GM12878 (cell line): ENCODE measurements around the gene CA5A. TPM values are rescaled to one million over a fixed set of nuclear protein-coding genes. Genes with fewer than 3 reads are reported as not detected.

ENCODE experiments used
- ATAC-seq: fragments of 200-7000 bp; cut with Tn5 transposase; 3 replicates; pipeline ENCODE4 v1.9.1; 2020; ENCODE audit warnings: mild to moderate bottlenecking, moderate library complexity
- BruUV-seq: library from RNA; stranded (reverse); fragments of 400-500 nt; replicated peaks from 2 replicates; lab custom pipeline; 2021; lab: Mats Ljungman, UMichigan
- CTCF ChIA-PET: fragments of 300-600 bp; sonication (Branson Sonifier 250); formaldehyde crosslinking; extraction: SDS; loops from one replicate; lab custom pipeline; 2021; ENCODE audit warnings: inconsistent platforms; lab: Yijun Ruan, JAX
- POLR2A ChIA-PET: fragments of 350-600 bp; formaldehyde crosslinking; extraction: SDS; loops from one replicate; lab custom pipeline; 2021; ENCODE audit warnings: inconsistent platforms; lab: Charles Lee
- RAD21 ChIA-PET: fragments of 300-600 bp; sonication (Branson Sonifier 250); formaldehyde crosslinking; loops from one replicate; lab custom pipeline; 2023; ENCODE audit warnings: antibody characterized with exemption; ENCODE audit not compliant: unreplicated experiment; lab: Charles Lee
- SMC1A ChIA-PET: fragments of 300-600 bp; sonication (Branson Sonifier 250); formaldehyde crosslinking; loops from one replicate; lab custom pipeline; 2023; ENCODE audit not compliant: unreplicated experiment, uncharacterized antibody; lab: Charles Lee
- DNase-seq: peaks from one replicate; pipeline ENCODE4 v3.0.0-alpha.2; 2011; ENCODE audit warnings: low read depth, low spot score
- FAIRE-seq: peaks from 3 replicates; lab custom pipeline; 2011; peaks lifted over from hg19 to GRCh38; lab: Jason Lieb, UNC
- H2AFZ ChIP-seq: 2 replicates; pipeline ENCODE4 v1.6.0; 2011; ENCODE audit warnings: low read depth, low read length, control low read depth; ENCODE audit not compliant: control insufficient read depth
- H3K27ac ChIP-seq: 2 replicates; pipeline ENCODE4 v1.5.1; 2011; ENCODE audit warnings: control low read depth; ENCODE audit not compliant: control insufficient read depth, insufficient read depth
- H3K27me3 ChIP-seq, 2 experiments: replicated peaks in 1 of 2; 2 replicates each; pipeline versions ENCODE4 v1.6.0 to v1.6.1; 2011; ENCODE audit warnings: low read length in 1 of 2; ENCODE audit not compliant: control insufficient read depth in 2 of 2, insufficient read depth in 2 of 2
- H3K36me3 ChIP-seq, 2 experiments: 2 replicates each; pipeline ENCODE4 v1.5.1; 2011; ENCODE audit warnings: low read length in 1 of 2; ENCODE audit not compliant: control insufficient read depth in 2 of 2, insufficient read depth in 2 of 2
- H3K4me1 ChIP-seq: 2 replicates; pipeline ENCODE4 v1.6.1; 2011; ENCODE audit warnings: mild to moderate bottlenecking, low read length, moderate library complexity, mixed read lengths; ENCODE audit not compliant: control insufficient read depth, insufficient read depth
- H3K4me2 ChIP-seq: 2 replicates; pipeline ENCODE4 v1.6.0; 2011; ENCODE audit warnings: control low read depth; ENCODE audit not compliant: control insufficient read depth, insufficient read depth
- H3K4me3 ChIP-seq: fragments of 200-600 bp; sonication (generic); 2 replicates; pipeline ENCODE4 v1.5.1; 2016
- H3K79me2 ChIP-seq: 2 replicates; pipeline ENCODE4 v1.6.0; 2011; ENCODE audit warnings: low read length; ENCODE audit not compliant: control insufficient read depth, insufficient read depth
- H3K9ac ChIP-seq: 2 replicates; pipeline ENCODE4 v1.8.0; 2011; ENCODE audit warnings: low read length, control low read depth, mixed read lengths; ENCODE audit not compliant: control insufficient read depth, insufficient read depth
- H3K9me3 ChIP-seq: replicated peaks from 3 replicates; pipeline ENCODE4 v1.5.1; 2011; ENCODE audit warnings: mild to moderate bottlenecking, low read length; ENCODE audit not compliant: control insufficient read depth, insufficient read depth
- H4K20me1 ChIP-seq: 2 replicates; pipeline ENCODE4 v1.6.0; 2011; ENCODE audit not compliant: control insufficient read depth, insufficient read depth
- ATF7 ChIP-seq: fragments of 450-650 bp; IDR thresholded peaks from 2 replicates; pipeline ENCODE4 v1.6.1; 2016; ENCODE audit warnings: low read depth, mild to moderate bottlenecking
- EP300 ChIP-seq, 2 experiments: fragments of 150-350 bp in 1 of 2; IDR thresholded peaks; 2 replicates each; pipeline ENCODE4 v1.6.1; 2011 to 2012; ENCODE audit warnings: low read depth in 2 of 2, low read length in 2 of 2, borderline replicate concordance in 1 of 2, improper control_type of control experiment in 1 of 2, inconsistent platforms in 1 of 2; ENCODE audit not compliant: control insufficient read depth in 1 of 2
- GABPA ChIP-seq: IDR thresholded peaks from 2 replicates; pipeline ENCODE4 v1.6.1; 2014; ENCODE audit warnings: antibody characterized with exemption, low read depth, mild to moderate bottlenecking, inconsistent platforms
- IRF4 ChIP-seq: IDR thresholded peaks from 2 replicates; pipeline ENCODE4 v1.6.1; 2011; ENCODE audit warnings: low read depth, low read length
- LARP7 ChIP-seq: fragments of 450-650 bp; IDR thresholded peaks from 2 replicates; pipeline ENCODE4 v1.6.1; 2017; ENCODE audit warnings: mild to moderate bottlenecking
- RFX5 ChIP-seq: IDR thresholded peaks from 2 replicates; pipeline ENCODE4 v1.6.1; 2011; ENCODE audit warnings: low read depth, low read length, improper control_type of control experiment
- WRNIP1 ChIP-seq: IDR thresholded peaks from 2 replicates; pipeline ENCODE4 v1.6.1; 2011; ENCODE audit warnings: low read depth, low read length, improper control_type of control experiment, borderline replicate concordance
- ZNF217 ChIP-seq: fragments of 450-650 bp; IDR thresholded peaks from 2 replicates; pipeline ENCODE4 v1.6.1; 2017; ENCODE audit warnings: antibody characterized with exemption, mild to moderate bottlenecking
- ZSCAN29 ChIP-seq: fragments of 450-650 bp; IDR thresholded peaks from 2 replicates; pipeline ENCODE4 v1.6.1; 2017; ENCODE audit warnings: mild to moderate bottlenecking, moderate library complexity
- WGBS: methylation state at CpG from one replicate; pipeline ENCODE4 v1.1.6; 2016; ENCODE audit warnings: low lambda C conversion rate; ENCODE audit not compliant: insufficient replicate concordance, insufficient coverage; ENCODE audit errors: missing lambda C conversion rate; 5-methylcytosine and 5-hydroxymethylcytosine counted together
- in situ Hi-C: fragments of 300-500 bp; cut with MboI; formaldehyde crosslinking; loops from 9 replicates; pipeline ENCODE4 v1.14.3; 2018; ENCODE audit warnings: mixed read lengths
- intact Hi-C: fragments of 100-400 bp; cut with micrococcal nuclease; formaldehyde crosslinking; loops from one replicate; pipeline ENCODE4 v1.14.2; 2022; ENCODE audit not compliant: unreplicated experiment
- polyA plus RNA-seq, 11 experiments: library from polyadenylated mRNA; depleted of rRNA in 4 of 11; unstranded in 6 of 11; stranded (reverse) in 5 of 11; fragments of >200 nt; fragmentation: Nextera tagmentation in 4 of 11; fragmentation: Illumina TruSeq in 1 of 11; extraction: Ambion mirVana in 4 of 11; extraction: Trizol in 1 of 11; gene quantifications; 1 replicate in 1 of 11; 2 replicates in 10 of 11; pipeline versions ENCODE4 v1.2.1 to v1.2.3, GENCODE V29; 2011 to 2016; ENCODE audit warnings: inconsistent platforms in 2 of 11, missing spikeins in 2 of 11, low read depth in 1 of 11
- total RNA-seq, 4 experiments: library from RNA; depleted of rRNA in 3 of 4; stranded (reverse); fragments of >200 nt in 3 of 4; fragmentation: Illumina TruSeq in 1 of 4; extraction: Trizol in 1 of 4; gene quantifications; 2 replicates each; pipeline versions ENCODE4 v1.2.1 to v1.2.3, GENCODE V29; 2013 to 2021
- TF ChIP-seq, protein P1 (sequence below): fragments of 450-650 bp; formaldehyde crosslinking; IDR thresholded peaks from 2 replicates; pipeline ENCODE4 v1.4.0; 2020; ENCODE audit warnings: mild to moderate bottlenecking, moderate library complexity

The CA5A gene
- total and polyA plus RNA-seq, 10 of the 15 experiments (the other 5 are each of a cell fraction or from before 2014, with no cell fraction given) = not detected

DNA sequence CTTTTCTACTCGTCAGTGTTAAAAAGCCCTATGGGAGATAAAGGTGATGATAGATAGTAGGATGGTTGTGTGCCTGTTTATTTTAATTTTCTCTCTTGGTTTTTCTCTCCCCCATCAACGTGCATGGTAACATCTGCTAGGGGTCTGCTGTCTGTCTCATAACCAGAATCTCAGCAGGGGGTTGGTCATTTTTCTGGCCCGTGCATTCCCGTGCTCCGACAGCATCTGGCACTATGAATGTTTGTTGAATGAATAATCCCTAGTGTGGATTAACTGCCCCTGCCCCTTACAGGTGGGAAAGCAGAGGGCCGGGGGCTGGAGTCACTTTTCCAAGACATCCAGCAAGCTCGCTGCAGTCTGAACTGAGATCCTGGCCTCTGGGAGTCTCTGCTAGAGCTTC, 6.3 kb downstream of the CA5A start:
- Histone ChIP-seq H3K27me3 (peaks cover 0 to 1% of the 10 kb centered on the region in 2 experiments; a peak in 1 of 4 replicates), H4K20me1 (no peaks in the 10 kb centered on the region), H3K4me1 (peaks cover 12% of the 10 kb centered on the region), H3K79me2 (no peaks in the 10 kb centered on the region), H3K4me2 (no peak overlapping the region), H3K9me3 (no peaks in the 10 kb centered on the region), H3K4me3 (no peak overlapping the region), H3K9ac (no peak overlapping the region), H3K27ac (no peak overlapping the region), H3K36me3 (no peaks in the 10 kb centered on the region), H2AFZ (no peak overlapping the region)
- TF ChIP-seq ZSCAN29 (no peak), RFX5 (no peak), ZNF217 (no peak)
- ChIA-PET POLR2A (no interaction called here), SMC1A (no interaction called here), RAD21 (no interaction called here), CTCF (no interaction called here)
- no peak for FAIRE-seq
- WGBS = 37% methylated on average over 7 of the region's 7 CpGs
- intact Hi-C loops = no loop called here
- ATAC-seq = no peak
- BruUV-seq = no TSS peak
- in situ Hi-C loops = no loop called here
- DNase-seq = no peak

DNA sequence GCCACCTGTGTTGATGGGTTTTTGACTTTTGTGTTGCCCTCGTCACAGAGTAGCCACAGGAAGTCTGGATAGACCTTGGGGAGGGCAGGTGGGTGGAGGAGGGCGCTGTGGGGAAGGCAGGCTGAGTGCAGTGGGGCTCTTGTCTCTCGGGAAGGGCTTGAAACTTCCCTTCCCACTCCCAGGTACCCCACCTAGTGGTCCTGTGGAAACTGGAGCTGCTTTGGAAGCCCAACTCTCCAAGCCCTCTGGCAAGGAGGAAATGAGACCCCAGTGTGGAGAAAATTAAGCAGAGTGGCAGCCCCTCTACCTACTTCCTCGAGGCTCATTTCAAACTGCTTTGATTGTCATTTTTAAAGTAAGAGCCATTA, 9.2 kb downstream of the CA5A start:
- ChIA-PET POLR2A (interaction anchor here (0.6 to 2.4 kb wide), 2 partner anchors 22 to 119 kb away, joined by 3 to 6 read pairs; no protein-coding TSS in a partner anchor), CTCF (interaction anchor here (0.6 kb wide), 1 partner anchor 56 kb away, joined by 3 read pairs; no protein-coding TSS in a partner anchor), SMC1A (no interaction called here), RAD21 (interaction anchor here (1.1 kb wide), 1 partner anchor 24 kb away, joined by 9 read pairs; the partner anchor contains the start of gene BANP)
- Histone ChIP-seq H3K9ac (no peak overlapping the region), H3K4me2 (no peak overlapping the region), H3K27ac (no peak overlapping the region), H3K36me3 (no peaks in the 10 kb centered on the region), H3K79me2 (no peaks in the 10 kb centered on the region), H3K4me3 (no peak overlapping the region), H2AFZ (no peak overlapping the region), H3K4me1 (peaks cover 33% of the 10 kb centered on the region), H3K27me3 (peaks cover 0 to 1% of the 10 kb centered on the region in 2 experiments; a peak in 1 of 4 replicates), H3K9me3 (no peaks in the 10 kb centered on the region), H4K20me1 (no peaks in the 10 kb centered on the region)
- ATAC-seq (no peak), DNase-seq (no peak), FAIRE-seq (no peak)
- BruUV-seq = no TSS peak
- WGBS = 25% methylated on average over 4 of the region's 4 CpGs
- intact Hi-C loops = no loop called here
- in situ Hi-C loops = no loop called here
- no peak for TF ChIP-seq LARP7
- no peak for TF ChIP-seq WRNIP1
- no peak for TF ChIP-seq ATF7
- TF ChIP-seq, protein P1, sequence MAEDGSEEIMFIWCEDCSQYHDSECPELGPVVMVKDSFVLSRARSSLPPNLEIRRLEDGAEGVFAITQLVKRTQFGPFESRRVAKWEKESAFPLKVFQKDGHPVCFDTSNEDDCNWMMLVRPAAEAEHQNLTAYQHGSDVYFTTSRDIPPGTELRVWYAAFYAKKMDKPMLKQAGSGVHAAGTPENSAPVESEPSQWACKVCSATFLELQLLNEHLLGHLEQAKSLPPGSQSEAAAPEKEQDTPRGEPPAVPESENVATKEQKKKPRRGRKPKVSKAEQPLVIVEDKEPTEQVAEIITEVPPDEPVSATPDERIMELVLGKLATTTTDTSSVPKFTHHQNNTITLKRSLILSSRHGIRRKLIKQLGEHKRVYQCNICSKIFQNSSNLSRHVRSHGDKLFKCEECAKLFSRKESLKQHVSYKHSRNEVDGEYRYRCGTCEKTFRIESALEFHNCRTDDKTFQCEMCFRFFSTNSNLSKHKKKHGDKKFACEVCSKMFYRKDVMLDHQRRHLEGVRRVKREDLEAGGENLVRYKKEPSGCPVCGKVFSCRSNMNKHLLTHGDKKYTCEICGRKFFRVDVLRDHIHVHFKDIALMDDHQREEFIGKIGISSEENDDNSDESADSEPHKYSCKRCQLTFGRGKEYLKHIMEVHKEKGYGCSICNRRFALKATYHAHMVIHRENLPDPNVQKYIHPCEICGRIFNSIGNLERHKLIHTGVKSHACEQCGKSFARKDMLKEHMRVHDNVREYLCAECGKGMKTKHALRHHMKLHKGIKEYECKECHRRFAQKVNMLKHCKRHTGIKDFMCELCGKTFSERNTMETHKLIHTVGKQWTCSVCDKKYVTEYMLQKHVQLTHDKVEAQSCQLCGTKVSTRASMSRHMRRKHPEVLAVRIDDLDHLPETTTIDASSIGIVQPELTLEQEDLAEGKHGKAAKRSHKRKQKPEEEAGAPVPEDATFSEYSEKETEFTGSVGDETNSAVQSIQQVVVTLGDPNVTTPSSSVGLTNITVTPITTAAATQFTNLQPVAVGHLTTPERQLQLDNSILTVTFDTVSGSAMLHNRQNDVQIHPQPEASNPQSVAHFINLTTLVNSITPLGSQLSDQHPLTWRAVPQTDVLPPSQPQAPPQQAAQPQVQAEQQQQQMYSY (CRISPR knock-in tag) = no peak
- no peak for TF ChIP-seq IRF4
- TF ChIP-seq EP300 (IDR thresholded peaks at IDR 0.05; ENCODE audit: borderline replicate concordance in 1 of 2, control insufficient read depth in 1 of 2, low read depth in 2 of 2, low read length in 2 of 2) = no peak
- TF ChIP-seq RFX5 = no peak
- no peak for TF ChIP-seq GABPA
